Neuron (in vitro differentiated cells): ENCODE measurements around the gene MMEL1.
"Not testable (repeated sequence)": the region's sequence is repeated elsewhere in the genome, so short reads cannot be mapped to it uniquely, and the experiment has no call there.

ENCODE experiments used
- H2AFZ ChIP-seq: one replicate; pipeline ENCODE4 v1.6.1; 2013; ENCODE audit warnings: low read depth, mild to moderate bottlenecking, inconsistent platforms, low read length, moderate library complexity
- H3K27me3 ChIP-seq: one replicate; pipeline ENCODE4 v1.6.1; 2013; ENCODE audit warnings: low read length; ENCODE audit not compliant: insufficient read depth
- H3K36me3 ChIP-seq: one replicate; pipeline ENCODE4 v1.6.1; 2013; ENCODE audit warnings: low read length; ENCODE audit not compliant: insufficient read depth
- H3K4me1 ChIP-seq: one replicate; pipeline ENCODE4 v1.6.1; 2013; ENCODE audit warnings: low read length; ENCODE audit not compliant: insufficient read depth
- H3K4me3 ChIP-seq: 2 replicates; pipeline ENCODE4 v1.5.1; 2013; ENCODE audit warnings: mild to moderate bottlenecking, low read length, moderate library complexity
- H3K9me3 ChIP-seq: one replicate; pipeline ENCODE4 v1.6.1; 2013; ENCODE audit warnings: low read length

Gene MMEL1

DNA sequence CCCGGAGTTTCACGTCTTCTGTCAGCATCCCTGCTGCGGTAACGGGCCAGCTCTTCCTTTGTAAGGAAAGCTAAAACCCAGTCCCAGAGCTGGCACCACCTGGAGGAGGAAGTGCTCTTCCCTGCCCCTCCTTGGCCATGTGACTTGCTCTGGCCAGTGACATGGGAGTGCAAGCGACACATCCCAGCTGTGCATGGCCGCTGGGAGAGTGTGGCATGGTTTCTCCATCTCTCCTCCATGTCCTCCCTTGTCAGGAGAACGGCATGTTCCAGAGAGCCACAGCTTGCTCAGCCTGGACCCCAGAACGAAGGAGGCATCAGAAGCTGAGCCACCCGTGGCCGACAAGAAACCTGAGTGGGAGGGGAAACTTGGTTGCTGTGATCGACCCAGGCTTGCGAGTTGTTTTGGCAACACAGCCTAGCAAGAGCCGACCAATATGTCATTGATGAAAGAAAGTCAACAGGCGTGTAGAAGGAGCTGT, 48.9 kb downstream of the MMEL1 start:
- peaks cover 18% of the 10 kb centered on the region for H3K4me1 ChIP-seq
- H2AFZ ChIP-seq = no peak overlapping the region
- H3K9me3 ChIP-seq = no peaks in the 10 kb centered on the region
- no peak overlapping the region for H3K4me3 ChIP-seq
- peaks cover 2% of the 10 kb centered on the region for H3K36me3 ChIP-seq
- no peaks in the 10 kb centered on the region for H3K27me3 ChIP-seq

DNA sequence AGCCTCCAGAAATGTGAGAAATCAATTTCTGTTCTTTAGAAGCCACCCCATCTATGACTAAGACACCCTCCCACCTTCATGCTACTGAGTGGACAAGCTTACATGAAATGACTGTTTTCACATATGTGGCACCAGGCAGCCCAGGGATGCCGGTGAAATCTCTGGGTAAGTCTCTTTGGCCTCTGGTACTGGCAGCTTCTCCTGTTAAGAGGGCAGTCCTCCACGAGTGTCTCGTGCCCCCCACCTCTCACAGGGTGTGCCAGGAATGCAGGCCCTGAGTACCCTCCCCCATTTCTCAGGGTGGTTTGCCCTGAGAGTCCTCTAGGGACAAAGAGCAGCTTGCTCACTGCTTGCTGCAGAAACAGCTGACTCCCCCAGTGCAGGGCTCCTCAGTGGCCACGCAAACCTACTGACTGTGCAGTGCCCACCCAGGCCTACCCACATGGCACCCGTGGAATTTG, 49.5 kb downstream of the MMEL1 start:
- Histone ChIP-seq H3K27me3 (no peaks in the 10 kb centered on the region), H2AFZ (no peak overlapping the region), H3K9me3 (no peaks in the 10 kb centered on the region), H3K4me3 (no peak overlapping the region), H3K4me1 (peaks cover 19% of the 10 kb centered on the region), H3K36me3 (no peaks in the 10 kb centered on the region)

DNA sequence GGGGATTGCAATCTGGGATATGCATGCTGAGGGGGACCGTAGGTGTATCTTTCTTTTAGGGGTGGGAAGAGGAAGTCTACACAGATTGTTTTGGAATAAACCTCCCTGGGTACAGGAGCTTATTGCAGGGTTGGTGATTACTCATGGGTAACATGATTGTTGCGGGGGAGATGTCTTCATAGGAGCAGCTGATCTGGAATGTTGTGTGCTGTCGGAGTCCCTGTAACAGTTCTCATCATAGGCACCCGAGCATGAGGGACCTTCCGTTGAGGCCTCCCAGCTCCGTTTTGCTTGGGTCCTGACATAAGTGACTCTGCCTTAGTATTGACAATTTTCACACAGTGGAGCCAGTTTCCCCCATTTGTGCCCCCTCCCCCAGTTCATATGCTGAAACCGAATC, 50.4 kb downstream of the MMEL1 start:
- Histone ChIP-seq H3K4me1 (peaks cover 18% of the 10 kb centered on the region), H3K4me3 (no peak overlapping the region), H3K9me3 (no peaks in the 10 kb centered on the region), H3K36me3 (no peaks in the 10 kb centered on the region), H3K27me3 (no peaks in the 10 kb centered on the region), H2AFZ (no peak overlapping the region)

DNA sequence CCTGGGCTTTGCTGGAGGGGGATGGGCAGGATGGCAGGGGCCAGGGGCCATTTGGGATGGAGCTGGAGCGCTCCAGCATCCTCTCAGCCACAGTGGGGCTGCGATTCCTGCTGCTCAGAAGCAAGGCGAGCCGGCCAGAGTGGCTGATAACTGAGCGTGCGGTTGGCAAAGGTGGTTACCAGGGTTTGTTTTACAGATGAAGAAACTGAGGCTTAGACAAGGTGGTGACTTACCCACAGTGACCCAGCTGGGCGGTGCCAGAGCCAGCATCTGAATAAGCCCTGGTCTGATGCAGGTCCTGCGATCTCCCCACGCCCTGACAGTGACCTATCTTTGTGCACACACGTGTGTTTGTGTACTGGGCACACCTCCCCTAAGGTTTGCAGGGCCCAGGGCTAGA, 52.1 kb downstream of the MMEL1 start:
- Histone ChIP-seq H3K36me3 (no peaks in the 10 kb centered on the region), H3K9me3 (no peaks in the 10 kb centered on the region), H3K27me3 (no peaks in the 10 kb centered on the region), H3K4me1 (peaks cover 14% of the 10 kb centered on the region), H2AFZ (no peak overlapping the region), H3K4me3 (no peak overlapping the region)

DNA sequence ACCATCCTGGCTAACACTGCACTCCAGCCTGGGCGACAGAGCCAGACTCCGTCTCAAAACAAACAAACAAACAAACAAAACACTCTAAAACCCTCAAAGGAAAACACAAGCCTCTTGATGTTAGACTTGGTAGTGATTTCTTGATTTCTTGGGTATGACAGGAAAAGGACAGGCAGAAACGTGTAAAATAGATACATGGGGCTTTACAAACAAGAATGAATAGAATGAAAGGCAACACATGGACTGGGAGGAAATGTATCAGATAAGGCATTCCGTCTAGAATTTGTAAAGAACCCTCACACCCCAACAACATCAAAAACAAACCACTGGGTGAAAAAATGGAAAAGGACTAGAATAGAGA, 54.1 kb downstream of the MMEL1 start:
- Histone ChIP-seq H3K27me3 (no peaks in the 10 kb centered on the region), H3K36me3 (no peaks in the 10 kb centered on the region), H3K9me3 (peaks cover 4% of the 10 kb centered on the region), H3K4me1 (peaks cover 5% of the 10 kb centered on the region), H2AFZ (no peak overlapping the region), H3K4me3 (no peak overlapping the region)

DNA sequence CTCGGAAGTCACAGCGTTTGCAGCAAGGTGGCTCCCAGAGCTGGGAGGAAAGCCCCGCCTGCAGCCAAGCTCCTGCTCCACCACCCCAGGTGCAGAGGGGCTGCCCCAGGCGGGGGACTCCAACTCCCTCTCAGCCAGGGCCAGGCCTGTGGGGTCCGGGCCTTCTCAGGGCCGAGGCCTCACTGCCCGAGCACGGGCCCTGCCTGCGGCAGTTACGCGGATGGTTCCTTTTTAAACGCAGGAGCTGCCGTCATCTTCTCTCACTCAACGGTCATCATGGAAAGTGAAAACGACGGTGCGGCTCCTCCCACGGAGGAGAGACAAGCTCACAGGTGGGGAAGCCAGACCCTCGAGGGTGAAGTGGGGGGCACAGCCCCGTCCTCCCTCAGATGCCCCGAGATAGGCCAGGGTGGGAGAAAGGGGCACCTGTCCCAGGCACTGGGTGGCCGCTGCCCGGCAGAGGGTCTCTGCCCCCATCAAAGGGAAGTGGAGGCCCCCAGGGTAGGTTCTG, 55.2 kb downstream of the MMEL1 start:
- not testable (repeated sequence) for H2AFZ ChIP-seq, H3K27me3 ChIP-seq, H3K36me3 ChIP-seq, H3K4me3 ChIP-seq, H3K4me1 ChIP-seq, H3K9me3 ChIP-seq

DNA sequence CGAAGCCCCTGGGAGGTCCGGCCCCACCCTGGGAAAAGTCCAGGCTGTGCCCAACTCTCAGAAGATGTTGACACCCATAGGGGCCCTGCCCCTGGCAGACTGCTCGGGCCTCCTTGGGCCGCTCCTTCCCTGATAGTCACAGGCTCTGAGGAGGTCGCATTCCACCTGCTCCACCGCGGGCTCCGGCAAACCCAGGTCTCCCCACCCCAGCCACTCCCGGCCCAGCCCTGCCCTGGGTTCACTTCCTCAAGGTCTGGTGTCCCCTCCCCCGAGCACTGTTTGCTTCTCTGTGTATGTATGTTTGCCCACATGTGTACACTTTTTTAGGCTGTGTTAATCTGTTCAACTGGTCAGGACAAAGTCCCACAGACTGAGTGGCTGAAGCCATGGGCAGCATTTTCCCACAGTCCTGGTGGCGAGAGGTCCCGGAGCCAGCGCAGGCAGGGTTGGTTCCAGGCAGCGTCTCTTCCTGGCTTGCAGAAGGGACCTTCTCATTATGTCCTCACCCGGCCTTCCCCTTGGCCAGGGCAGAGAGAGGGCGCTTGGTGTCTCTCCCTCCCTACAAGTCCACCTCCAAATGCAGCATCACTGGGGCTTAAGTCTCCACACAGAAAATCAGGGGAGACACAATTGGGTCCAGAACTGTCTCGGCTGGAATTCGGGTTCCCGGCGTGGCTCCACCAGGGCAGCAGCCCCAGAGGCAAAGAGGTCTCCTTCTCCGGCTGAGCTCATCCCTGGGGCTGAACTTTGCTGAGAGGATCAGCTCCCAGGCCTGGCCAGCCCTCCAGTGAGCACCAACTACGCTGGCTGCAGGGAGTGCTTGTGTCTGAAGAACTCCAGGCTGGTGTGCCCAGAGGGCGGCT, 56.8 kb downstream of the MMEL1 start:
- Histone ChIP-seq H3K4me3 (no peak overlapping the region), H3K9me3 (peaks cover 8% of the 10 kb centered on the region), H3K36me3 (no peaks in the 10 kb centered on the region), H3K27me3 (no peaks in the 10 kb centered on the region), H2AFZ (no peak overlapping the region), H3K4me1 (peaks cover 5% of the 10 kb centered on the region)

DNA sequence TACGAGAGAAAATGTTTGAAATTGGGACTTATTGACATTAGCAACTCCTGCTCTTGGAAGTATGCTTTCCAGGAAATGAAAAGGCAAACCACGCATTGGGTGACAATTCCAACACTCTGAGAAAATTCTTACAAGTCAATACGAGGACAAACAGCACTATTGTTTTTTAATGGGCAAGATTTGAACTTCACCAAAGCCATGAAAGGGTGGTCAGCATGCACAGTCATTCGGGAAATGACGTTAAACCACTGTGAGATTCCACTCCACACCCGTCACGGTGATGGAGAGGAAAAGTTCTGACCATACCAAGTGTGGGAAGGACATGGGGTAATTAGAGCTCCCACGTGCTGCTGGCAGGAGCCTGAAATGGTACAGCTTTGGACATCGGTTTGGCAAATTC, 58.5 kb downstream of the MMEL1 start:
- peaks cover 8% of the 10 kb centered on the region for H3K9me3 ChIP-seq
- H2AFZ ChIP-seq = no peak overlapping the region
- H3K4me1 ChIP-seq = peaks cover 5% of the 10 kb centered on the region
- no peak overlapping the region for H3K4me3 ChIP-seq
- H3K27me3 ChIP-seq = peaks cover 9% of the 10 kb centered on the region
- no peaks in the 10 kb centered on the region for H3K36me3 ChIP-seq

DNA sequence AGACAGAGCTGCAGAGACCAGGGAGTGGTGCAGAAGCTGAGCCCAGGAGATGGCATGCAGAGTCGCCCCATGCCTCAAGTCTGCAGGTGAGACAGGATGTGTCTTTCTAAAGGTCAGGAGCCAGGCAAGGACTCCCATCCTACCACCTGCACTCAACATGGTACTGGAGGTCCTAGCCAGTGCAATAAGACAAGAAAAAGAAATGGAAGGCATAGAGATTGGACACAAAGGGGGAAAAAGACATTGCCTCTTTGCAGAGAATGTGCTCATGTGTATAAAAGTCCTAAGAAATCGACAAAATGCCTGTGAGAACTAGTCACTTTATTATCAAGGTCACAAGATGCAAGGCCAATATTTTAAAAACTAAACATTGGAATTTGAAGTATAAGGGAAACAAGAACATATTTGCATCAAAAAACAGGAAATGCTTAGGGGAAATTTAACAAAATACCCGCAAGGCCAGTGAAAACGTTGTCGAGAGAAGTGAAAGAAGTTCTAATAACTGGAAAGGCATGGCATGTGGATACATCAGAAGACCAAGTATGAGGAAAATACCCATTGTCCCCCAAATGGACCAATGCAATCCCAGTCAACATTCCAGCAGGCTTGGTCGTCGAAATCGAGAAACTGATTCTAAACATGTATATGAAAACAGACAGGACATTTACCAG, 59.4 kb downstream of the MMEL1 start:
- H3K36me3 ChIP-seq = no peaks in the 10 kb centered on the region
- peaks cover 5% of the 10 kb centered on the region for H3K4me1 ChIP-seq
- H2AFZ ChIP-seq = no peak overlapping the region
- H3K4me3 ChIP-seq = no peak overlapping the region
- H3K9me3 ChIP-seq = peaks cover 8% of the 10 kb centered on the region
- peaks cover 12% of the 10 kb centered on the region for H3K27me3 ChIP-seq

DNA sequence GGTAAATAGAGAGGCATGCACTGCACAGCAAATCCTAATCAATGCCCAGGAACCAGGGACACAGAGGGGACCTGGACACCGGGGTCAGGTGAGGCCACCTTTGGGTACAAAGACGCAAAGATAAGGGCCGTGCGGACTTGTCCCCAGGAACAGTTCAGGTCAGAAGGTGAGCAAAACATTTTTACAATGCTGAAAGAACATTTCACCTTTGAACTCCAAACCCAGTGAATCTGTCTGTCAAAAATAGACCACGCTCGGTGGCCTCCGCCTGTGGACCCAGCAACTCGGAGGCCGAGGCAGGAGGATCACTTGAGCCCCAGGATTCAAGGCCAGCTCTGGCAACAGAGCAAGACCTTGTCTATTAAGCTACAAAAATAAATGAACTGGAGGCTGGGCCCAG, 61.5 kb downstream of the MMEL1 start:
- no peaks in the 10 kb centered on the region for H3K36me3 ChIP-seq
- H3K4me1 ChIP-seq = no peaks in the 10 kb centered on the region

DNA sequence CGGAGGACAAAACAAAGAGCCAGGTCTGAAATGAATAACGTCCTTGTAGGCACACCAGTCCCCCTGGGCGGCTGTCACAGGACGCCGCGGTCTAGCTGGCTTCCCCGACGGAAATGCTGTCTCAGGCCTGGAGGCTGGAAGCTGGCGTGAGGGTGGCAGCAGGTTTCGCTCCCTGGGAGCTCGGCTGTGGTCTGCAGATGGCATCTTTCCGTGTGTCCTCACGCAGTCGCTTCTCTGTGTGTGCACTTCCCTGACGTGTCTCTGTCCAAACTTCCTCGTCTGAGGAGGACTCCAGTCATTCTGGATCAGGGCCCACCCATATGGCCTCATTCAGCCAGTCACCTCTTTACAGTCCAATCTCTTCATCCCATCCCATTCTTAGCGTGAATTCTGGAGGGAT, 62.5 kb downstream of the MMEL1 start:
- Histone ChIP-seq H3K36me3 (no peaks in the 10 kb centered on the region), H3K9me3 (peaks cover 5% of the 10 kb centered on the region), H3K4me1 (no peaks in the 10 kb centered on the region), H3K27me3 (peaks cover 15% of the 10 kb centered on the region), H2AFZ (no peak overlapping the region), H3K4me3 (no peak overlapping the region)

More for the DNA sequence above, 61.5 kb downstream of the MMEL1 start:
- H2AFZ ChIP-seq = no peak overlapping the region
- peaks cover 15% of the 10 kb centered on the region for H3K27me3 ChIP-seq
- H3K4me3 ChIP-seq = no peak overlapping the region
- peaks cover 8% of the 10 kb centered on the region for H3K9me3 ChIP-seq

DNA sequence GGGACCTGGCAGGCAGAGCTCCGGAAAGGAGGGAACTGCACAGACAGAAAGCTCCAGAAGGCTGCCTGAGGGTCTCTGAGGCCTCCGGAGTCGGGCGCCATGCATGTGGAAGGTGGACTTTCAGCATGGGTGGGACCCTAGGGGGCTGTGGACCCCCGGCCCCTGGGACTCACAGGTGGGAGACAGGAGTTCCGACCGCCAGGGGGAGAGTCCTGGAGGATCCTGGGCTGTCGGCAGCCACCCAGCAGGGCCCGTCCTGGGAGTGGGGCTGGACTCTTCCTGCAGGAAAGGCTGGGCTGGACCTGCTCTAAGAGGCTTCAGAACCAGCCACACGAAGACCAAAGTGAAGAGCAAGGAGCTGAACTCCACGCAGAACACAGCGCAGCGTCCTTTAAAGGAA, 63.1 kb downstream of the MMEL1 start:
- not testable (repeated sequence) for H3K4me1 ChIP-seq, H3K4me3 ChIP-seq, H3K9me3 ChIP-seq, H3K36me3 ChIP-seq, H2AFZ ChIP-seq
- H3K27me3 ChIP-seq = peaks cover 15% of the 10 kb centered on the region

DNA sequence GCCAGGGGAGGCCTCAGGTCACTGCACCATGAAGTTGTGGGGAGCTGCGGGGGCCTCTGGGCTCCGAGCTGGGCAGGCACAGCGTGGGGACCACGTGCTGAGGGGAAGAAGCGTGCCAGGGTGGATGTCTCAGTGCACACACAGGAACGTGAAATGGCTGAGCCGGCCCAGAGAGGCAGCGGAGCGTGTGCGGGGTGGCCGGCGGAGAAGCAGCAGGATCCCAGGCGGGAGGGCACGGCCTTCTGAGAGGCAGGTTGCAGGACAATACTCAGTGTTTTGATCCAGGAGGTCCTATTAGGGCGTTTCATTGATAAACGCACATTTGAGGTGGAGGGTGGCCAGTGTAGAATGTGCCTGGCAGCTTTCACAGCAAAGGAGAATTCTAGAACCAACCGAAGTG, 63.8 kb downstream of the MMEL1 start:
- peaks cover 20% of the 10 kb centered on the region for H3K27me3 ChIP-seq
- H2AFZ ChIP-seq = no peak overlapping the region

More for the DNA sequence above, 63.8 kb downstream of the MMEL1 start:
- Histone ChIP-seq H3K4me3 (no peak overlapping the region), H3K36me3 (no peaks in the 10 kb centered on the region), H3K4me1 (no peaks in the 10 kb centered on the region), H3K9me3 (peaks cover 4% of the 10 kb centered on the region)
